Activated gamma-delta T cell (primary cell): ENCODE results near the gene SUDS3.

ENCODE experiments used
- DNase-seq: peaks from one replicate; lab custom pipeline; 2025; lab: John Stamatoyannopoulos, UW

SUDS3 gene

GRCh38 chr12:118356809-118357256 lies 19.5 kb upstream of the SUDS3 start:
- DNase-seq, result no peak

- no peak for DNase-seq
These were observed 18.9 kb upstream of the SUDS3 start for GRCh38 chr12:118357257-118358007.

- DNase-seq, result no peak
These were observed 18.4 kb upstream of the SUDS3 start for GRCh38 chr12:118358008-118358359.

- DNase-seq, result no peak
These were observed 17.5 kb upstream of the SUDS3 start for GRCh38 chr12:118358612-118359540.

- DNase-seq, result no peak
These were observed 16.8 kb upstream of the SUDS3 start for GRCh38 chr12:118359541-118359915.

GRCh38 chr12:118361092-118361404 lies 15.3 kb upstream of the SUDS3 start:
- DNase-seq, result no peak

- DNase-seq, result no peak
These were observed 14.5 kb upstream of the SUDS3 start for GRCh38 chr12:118361889-118362288.

- DNase-seq, result no peak
These were observed 7.5 kb upstream of the SUDS3 start for GRCh38 chr12:118368821-118369220.

- DNase-seq, result no peak
These were observed 5.8 kb upstream of the SUDS3 start for GRCh38 chr12:118370601-118371000.

- peak; percentile 15 for DNase-seq
These were observed 4.8 kb upstream of the SUDS3 start for GRCh38 chr12:118371321-118372282.

GRCh38 chr12:118372541-118373495 lies 3.5 kb upstream of the SUDS3 start, which contains the start of gene TAOK3:
Gene TAOK3, minus strand, starts transcription at chr12:118372907. Its CDS starts 117,340 bp downstream, at chr12:118255567.
- peak; percentile 93 for DNase-seq

GRCh38 chr12:118373616-118374015 lies 2.7 kb upstream of the SUDS3 start:
- DNase-seq, result no peak

- no peak for DNase-seq
These were observed 2.1 kb upstream of the SUDS3 start for GRCh38 chr12:118374126-118374725.

- DNase-seq, result no peak
These were observed 1.4 kb upstream of the SUDS3 start for GRCh38 chr12:118374909-118375308.

GRCh38 chr12:118375348-118375747 lies 1.0 kb upstream of the SUDS3 start:
- DNase-seq, result no peak

GRCh38 chr12:118377021-118377883 lies 897 bp downstream of the SUDS3 start:
- DNase-seq, result no peak

GRCh38 chr12:118377884-118378470 lies 1.6 kb downstream of the SUDS3 start:
- no peak for DNase-seq

GRCh38 chr12:118391424-118391823 lies 15.1 kb downstream of the SUDS3 start:
- DNase-seq, result no peak

- no peak for DNase-seq
These were observed 15.5 kb downstream of the SUDS3 start for GRCh38 chr12:118391836-118392235.
